BLaER1 (cell line): ENCODE measurements around the gene RBMS1.

ENCODE experiments used
- H3K27ac ChIP-seq: shearing (Covaris generic); formaldehyde crosslinking; 2 replicates; pipeline ENCODE4 v1.8.1; 2022
- H3K27me3 ChIP-seq: shearing (Covaris generic); formaldehyde crosslinking; 2 replicates; pipeline ENCODE4 v1.8.1; 2022
- H3K36me3 ChIP-seq: shearing (Covaris generic); formaldehyde crosslinking; 2 replicates; pipeline ENCODE4 v1.8.1; 2022
- H3K4me1 ChIP-seq: shearing (Covaris generic); formaldehyde crosslinking; 2 replicates; pipeline ENCODE4 v1.8.1; 2022
- H3K4me2 ChIP-seq: shearing (Covaris generic); formaldehyde crosslinking; 2 replicates; pipeline ENCODE4 v1.8.1; 2022
- H3K4me3 ChIP-seq: shearing (Covaris generic); formaldehyde crosslinking; 2 replicates; pipeline ENCODE4 v1.8.1; 2022
- H3K9ac ChIP-seq: shearing (Covaris generic); formaldehyde crosslinking; 2 replicates; pipeline ENCODE4 v1.8.1; 2022
- H3K9me3 ChIP-seq: shearing (Covaris generic); formaldehyde crosslinking; 2 replicates; pipeline ENCODE4 v1.8.1; 2022
- H4K20me1 ChIP-seq: shearing (Covaris generic); formaldehyde crosslinking; 2 replicates; pipeline ENCODE4 v1.8.1; 2022
- Cebpa-rat ChIP-seq: shearing (Covaris generic); IDR thresholded peaks from 2 replicates; pipeline ENCODE4 v1.8.1; 2022

The RBMS1 gene

GRCh38 chr2:160318218-160318617, 175.4 kb downstream of the RBMS1 start:
- Histone ChIP-seq H3K27ac (no peak overlapping the region), H3K4me3 (no peak overlapping the region), H3K4me1 (no peaks in the 10 kb centered on the region), H3K9ac (no peak overlapping the region), H3K36me3 (0 out of 2 replicates have a peak, but pooled peaks cover 1% of the 10 kb centered on the region), H3K9me3 (no peaks in the 10 kb centered on the region), H3K4me2 (no peak overlapping the region), H4K20me1 (peaks cover 26% of the 10 kb centered on the region; the same call in 1 of the 2 replicates), H3K27me3 (no peaks in the 10 kb centered on the region)
- no peak for TF ChIP-seq Cebpa-rat

DNA sequence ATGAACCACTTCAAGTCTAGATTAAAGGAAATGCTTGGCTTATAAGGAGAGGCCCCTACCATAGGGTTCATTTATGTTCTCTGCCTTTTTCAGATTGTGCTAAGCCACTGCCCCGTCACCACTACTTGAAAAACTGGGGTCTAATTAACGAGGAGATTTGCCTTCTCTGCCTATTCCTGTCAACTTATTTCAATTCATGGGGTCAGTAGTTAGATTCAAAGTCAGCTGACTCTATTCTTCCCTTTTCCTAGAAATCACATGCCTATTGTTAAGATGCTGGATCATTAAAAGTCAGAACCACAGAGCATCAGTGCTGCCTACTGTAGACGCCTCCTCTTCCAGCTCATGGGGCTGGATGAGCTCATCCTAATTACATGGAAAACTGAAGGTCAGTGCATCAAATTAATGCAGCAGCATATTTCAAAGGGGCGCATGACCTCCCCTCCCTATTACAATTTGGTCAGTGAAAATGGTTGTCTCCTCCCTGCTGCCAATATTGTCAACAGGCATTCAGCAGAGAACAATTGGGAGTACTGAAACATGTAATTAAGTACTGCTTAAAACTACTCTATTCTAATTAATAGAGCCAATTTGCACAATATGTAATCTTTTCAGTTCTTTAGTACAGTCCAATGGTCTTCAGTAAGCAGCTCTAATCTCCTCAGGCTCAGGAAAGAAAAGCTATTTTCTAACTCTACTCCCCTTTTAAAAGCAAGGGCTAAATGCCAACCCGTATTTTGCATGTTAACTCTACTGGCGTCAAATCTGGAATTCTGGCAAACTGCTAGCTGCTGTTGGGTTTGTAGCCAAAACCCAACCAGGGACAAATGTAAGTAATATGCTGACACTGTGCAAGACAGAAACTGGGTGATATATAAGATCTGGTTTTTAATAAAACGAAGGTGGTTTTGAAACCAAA, 176.2 kb downstream of the RBMS1 start:
- Histone ChIP-seq H3K4me1 (no peaks in the 10 kb centered on the region), H3K9ac (no peak overlapping the region), H4K20me1 (peaks cover 18% of the 10 kb centered on the region; the same call in 1 of the 2 replicates), H3K27me3 (no peaks in the 10 kb centered on the region), H3K27ac (no peak overlapping the region), H3K9me3 (no peaks in the 10 kb centered on the region), H3K4me2 (no peak overlapping the region), H3K36me3 (0 out of 2 replicates have a peak, but pooled peaks cover 6% of the 10 kb centered on the region), H3K4me3 (no peak overlapping the region)
- TF ChIP-seq Cebpa-rat = no peak

DNA sequence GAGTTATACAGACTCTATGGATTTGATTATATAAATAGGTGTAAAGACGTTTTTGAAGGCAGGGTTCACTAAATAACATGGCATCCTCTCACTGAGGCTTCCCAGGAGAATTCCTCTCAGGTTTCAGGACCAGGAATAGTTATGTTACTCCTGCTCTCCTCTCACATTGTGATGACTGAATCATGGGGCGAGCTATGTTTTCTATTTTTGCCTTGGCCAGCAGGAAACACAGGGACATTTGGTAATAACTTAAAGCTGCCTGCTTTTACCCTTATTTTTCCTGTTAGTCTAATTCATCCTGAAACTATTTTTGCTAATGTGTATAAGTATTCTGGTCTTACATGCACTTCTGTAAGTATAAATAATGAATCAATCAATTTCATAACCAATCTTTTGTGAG, 178.3 kb downstream of the RBMS1 start:
- Histone ChIP-seq H3K4me3 (no peak overlapping the region), H3K9me3 (no peaks in the 10 kb centered on the region), H3K36me3 (peaks cover 16% of the 10 kb centered on the region), H3K9ac (no peak overlapping the region), H4K20me1 (0 out of 2 replicates have a peak, but pooled peaks cover 4% of the 10 kb centered on the region), H3K27ac (no peak overlapping the region), H3K27me3 (no peaks in the 10 kb centered on the region), H3K4me1 (no peaks in the 10 kb centered on the region), H3K4me2 (no peak overlapping the region)
- no peak for TF ChIP-seq Cebpa-rat

DNA sequence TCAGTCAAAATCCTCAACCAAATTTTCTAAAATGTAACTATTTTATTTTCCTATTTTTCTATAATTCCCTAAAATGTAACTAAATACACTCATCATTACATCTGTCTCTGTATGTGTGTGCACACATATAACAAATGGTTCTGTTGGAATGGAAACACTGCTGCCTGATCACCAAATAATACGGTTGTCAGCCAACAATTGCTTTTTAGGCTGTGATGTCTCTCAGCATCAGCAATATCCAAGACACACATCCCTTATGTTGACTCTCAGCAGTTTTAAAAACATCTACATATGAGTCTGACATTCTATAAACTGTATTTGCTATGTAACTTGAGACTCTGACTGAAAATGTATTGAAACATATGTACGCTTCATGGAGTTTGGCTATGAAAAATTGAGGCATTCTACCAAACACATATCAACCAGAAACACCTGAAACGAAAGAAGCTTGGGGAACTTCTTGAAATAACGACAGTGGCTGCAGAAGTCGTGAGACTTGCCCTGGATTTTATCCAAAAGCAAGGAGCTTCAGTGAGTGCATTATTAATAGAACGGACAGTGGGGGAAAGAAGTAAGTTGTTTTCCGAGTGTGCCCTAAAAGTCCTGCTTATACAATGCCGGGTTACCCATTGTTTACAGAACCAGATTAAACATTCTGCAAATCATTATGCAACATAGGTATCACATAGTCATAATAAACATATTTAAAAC, 183.3 kb downstream of the RBMS1 start:
- Histone ChIP-seq H3K4me3 (no peak overlapping the region), H3K36me3 (peaks cover 48% of the 10 kb centered on the region), H3K9ac (no peak overlapping the region), H3K9me3 (no peaks in the 10 kb centered on the region), H3K27ac (no peak overlapping the region), H4K20me1 (no peaks in the 10 kb centered on the region), H3K27me3 (no peaks in the 10 kb centered on the region), H3K4me1 (no peaks in the 10 kb centered on the region), H3K4me2 (no peak overlapping the region)
- TF ChIP-seq Cebpa-rat = no peak

GRCh38 chr2:160309585-160309984, 184.0 kb downstream of the RBMS1 start:
- TF ChIP-seq Cebpa-rat = no peak
- H3K4me1 ChIP-seq = no peaks in the 10 kb centered on the region
- no peak overlapping the region for H3K27ac ChIP-seq
- H3K4me2 ChIP-seq = no peak overlapping the region
- no peak overlapping the region for H3K4me3 ChIP-seq
- H3K27me3 ChIP-seq = no peaks in the 10 kb centered on the region
- H3K9ac ChIP-seq = no peak overlapping the region
- H4K20me1 ChIP-seq = no peaks in the 10 kb centered on the region
- peaks cover 51% of the 10 kb centered on the region for H3K36me3 ChIP-seq
- H3K9me3 ChIP-seq = no peaks in the 10 kb centered on the region

- Histone ChIP-seq H4K20me1 (no peaks in the 10 kb centered on the region), H3K4me2 (no peak overlapping the region), H3K27ac (no peak overlapping the region), H3K9ac (no peak overlapping the region), H3K4me1 (peaks cover 4% of the 10 kb centered on the region), H3K36me3 (peaks cover 55% of the 10 kb centered on the region), H3K9me3 (no peaks in the 10 kb centered on the region), H3K4me3 (no peak overlapping the region), H3K27me3 (no peaks in the 10 kb centered on the region)
- TF ChIP-seq Cebpa-rat = no peak
Measured at GRCh38 chr2:160308915-160309314, 184.7 kb downstream of the RBMS1 start.

GRCh38 chr2:160308476-160308875, 185.1 kb downstream of the RBMS1 start:
- TF ChIP-seq Cebpa-rat = no peak
- Histone ChIP-seq H3K4me1 (peaks cover 8% of the 10 kb centered on the region), H3K9me3 (no peaks in the 10 kb centered on the region), H3K36me3 (peaks cover 59% of the 10 kb centered on the region), H3K27me3 (no peaks in the 10 kb centered on the region), H4K20me1 (no peaks in the 10 kb centered on the region), H3K9ac (no peak overlapping the region), H3K4me3 (no peak overlapping the region), H3K27ac (no peak overlapping the region), H3K4me2 (no peak overlapping the region)

- Histone ChIP-seq H3K27me3 (no peaks in the 10 kb centered on the region), H4K20me1 (no peaks in the 10 kb centered on the region), H3K9me3 (no peaks in the 10 kb centered on the region), H3K4me2 (no peak overlapping the region), H3K4me1 (peaks cover 9% of the 10 kb centered on the region), H3K4me3 (no peak overlapping the region), H3K9ac (no peak overlapping the region), H3K36me3 (peaks cover 66% of the 10 kb centered on the region), H3K27ac (no peak overlapping the region)
- no peak for TF ChIP-seq Cebpa-rat
Measured at GRCh38 chr2:160306985-160307384, 186.6 kb downstream of the RBMS1 start.

DNA sequence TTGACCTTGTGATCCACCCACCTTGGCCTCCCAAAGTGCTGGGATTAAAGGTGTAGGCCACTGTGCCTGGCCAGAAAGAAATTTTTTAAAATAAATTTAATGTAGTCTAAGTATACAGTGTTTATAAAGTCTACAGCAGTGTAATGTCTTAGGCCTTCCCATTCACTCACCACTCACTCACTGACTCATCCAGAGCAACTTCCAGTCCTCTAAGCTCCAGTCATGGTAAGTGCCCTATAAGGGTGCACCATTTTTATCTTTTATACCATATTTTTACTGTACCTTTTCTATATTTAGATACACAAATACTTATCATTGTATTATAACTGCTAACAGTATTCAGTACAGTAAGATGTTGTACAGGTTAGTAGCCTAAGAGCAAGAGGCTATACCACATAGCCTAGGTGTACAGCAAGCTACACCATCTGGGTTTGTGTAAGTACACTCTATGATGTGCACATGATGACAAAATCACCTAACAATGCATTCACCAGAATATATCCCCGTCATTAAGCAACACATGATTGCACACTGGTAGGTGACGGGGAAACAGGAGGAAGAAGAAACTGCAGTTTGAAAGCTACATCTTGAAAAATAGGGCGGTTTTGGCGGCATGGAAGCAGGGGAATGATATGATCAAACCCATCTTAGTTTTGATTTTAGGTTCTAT, 188.4 kb downstream of the RBMS1 start:
- Histone ChIP-seq H3K27ac (no peak overlapping the region), H4K20me1 (no peaks in the 10 kb centered on the region), H3K27me3 (no peaks in the 10 kb centered on the region), H3K4me2 (no peak overlapping the region), H3K4me3 (no peak overlapping the region), H3K36me3 (peaks cover 63% of the 10 kb centered on the region), H3K9me3 (no peaks in the 10 kb centered on the region), H3K9ac (no peak overlapping the region), H3K4me1 (peaks cover 9% of the 10 kb centered on the region)
- no peak for TF ChIP-seq Cebpa-rat
